DMS153 treated with DMSO at 0.1 percent for 48 hours (cell line): ENCODE measurements around the gene BRWD1.
A peak's percentile ranks its signal among the peaks of the same experiment; 100 is the strongest.

Experiments used
- DNase-seq: peaks from one replicate; lab custom pipeline; 2025; ENCODE audit not compliant: unreplicated experiment; lab: John Stamatoyannopoulos, UW

BRWD1 gene

DNA sequence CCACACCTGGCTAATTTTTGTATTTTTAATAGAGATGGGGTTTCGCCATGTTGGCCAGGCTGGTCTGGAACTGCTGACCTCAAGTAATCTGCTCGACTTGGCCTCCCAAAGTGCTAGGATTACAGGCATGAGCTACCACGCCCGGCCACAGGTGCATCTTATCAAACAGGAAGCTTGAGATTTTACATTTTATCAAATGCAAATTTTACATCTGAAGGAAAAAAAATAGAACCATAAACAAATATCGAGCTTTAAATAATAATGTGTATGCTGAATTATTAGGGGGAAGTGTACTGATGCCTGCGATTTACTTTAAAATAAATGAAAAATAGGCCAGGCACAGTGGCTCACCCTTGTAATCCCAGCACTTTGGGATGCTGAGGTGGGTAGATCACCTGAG is 16.6 kb upstream of the BRWD1 start:
- no peak for DNase-seq

DNA sequence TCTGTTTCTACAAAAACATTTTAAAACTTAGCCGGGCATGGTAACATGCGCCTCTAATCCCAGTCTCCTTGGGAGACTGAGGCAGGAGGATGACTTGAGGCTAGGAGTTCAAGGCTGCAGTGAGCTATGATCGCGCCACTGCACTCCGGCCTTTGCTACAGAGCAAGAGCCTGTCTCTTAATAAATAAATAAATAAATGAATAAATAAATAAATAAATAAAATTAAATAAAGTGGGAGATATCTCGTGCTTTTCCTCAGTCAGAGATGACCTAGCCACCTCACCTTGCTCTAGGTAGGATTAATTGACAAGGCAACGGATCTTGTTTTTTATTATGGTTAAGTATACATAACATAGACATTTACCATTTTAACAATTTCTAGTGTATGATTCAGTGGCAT is 14.3 kb upstream of the BRWD1 start:
- DNase-seq = no peak

DNA sequence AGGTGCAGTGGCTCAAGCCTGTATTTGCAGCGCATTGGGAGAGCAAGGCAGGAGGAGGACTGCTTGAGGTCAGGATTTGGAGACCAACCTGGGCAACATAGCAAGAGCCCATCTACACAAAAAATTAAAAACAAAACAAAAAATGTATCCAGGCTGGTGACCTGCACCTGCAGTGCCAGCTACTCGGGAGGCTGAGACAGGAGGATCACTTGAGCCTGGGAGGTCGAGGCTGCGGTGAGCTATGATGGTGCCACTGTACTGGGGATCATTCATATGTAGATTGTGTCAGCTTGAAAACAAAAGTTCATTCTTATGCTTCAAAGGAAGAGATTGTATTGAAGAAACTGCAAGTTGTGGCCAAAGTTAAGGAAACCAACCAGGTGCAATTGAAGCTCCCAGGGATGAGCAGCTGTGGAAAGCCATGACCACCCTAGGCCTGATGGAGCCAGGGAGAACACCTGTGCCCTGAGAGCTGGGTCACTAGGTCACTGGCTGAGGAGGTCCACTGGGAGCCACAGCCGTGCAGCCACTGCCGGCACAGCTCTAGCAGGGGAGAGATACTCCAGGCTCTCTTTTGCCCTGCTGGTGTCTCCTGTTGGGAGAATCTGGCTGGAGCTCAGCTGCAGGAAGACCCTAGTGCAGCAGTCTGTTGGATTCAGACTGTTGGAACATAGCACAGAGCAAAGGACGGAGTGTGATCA is 13.3 kb upstream of the BRWD1 start:
- no peak for DNase-seq

DNA sequence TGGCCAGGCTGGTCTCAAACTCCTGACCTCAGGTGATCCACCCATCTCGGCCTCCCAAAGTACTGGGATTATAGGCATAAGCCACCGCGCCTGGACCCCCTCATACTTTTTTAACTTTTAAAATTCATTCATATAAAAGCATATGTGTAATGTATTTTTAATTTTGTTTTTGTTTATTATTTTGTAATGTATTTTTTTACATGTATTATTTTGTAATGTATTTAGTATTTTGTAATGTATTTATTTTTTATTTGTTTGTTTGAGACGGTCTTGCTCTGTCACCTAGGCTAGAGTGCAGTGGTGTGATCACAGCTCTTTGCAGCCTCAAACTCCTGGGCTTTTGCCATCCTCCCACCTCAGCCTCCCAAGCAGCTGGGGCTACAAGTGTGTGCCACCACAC is 12.0 kb upstream of the BRWD1 start:
- no peak for DNase-seq

DNA sequence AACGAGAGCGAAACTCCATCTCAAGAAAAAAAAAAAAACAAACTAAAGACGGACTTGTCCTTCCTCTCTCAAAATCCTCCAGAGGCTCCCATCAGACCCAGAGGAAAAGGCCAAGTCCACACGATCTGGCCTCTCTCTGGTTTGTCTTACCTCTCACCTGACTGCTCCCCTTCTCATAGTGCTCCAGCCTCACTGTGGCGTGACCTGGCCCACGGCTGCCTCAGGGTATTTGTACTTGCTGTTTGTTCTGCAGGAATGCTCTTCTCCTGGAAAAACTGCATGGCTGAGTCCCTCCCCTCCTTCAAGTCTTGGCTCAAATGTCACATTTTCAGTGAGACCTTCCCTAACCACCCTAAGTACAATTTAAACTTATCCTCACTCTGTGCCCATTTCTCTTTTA is 8.0 kb upstream of the BRWD1 start:
- DNase-seq = no peak

DNA sequence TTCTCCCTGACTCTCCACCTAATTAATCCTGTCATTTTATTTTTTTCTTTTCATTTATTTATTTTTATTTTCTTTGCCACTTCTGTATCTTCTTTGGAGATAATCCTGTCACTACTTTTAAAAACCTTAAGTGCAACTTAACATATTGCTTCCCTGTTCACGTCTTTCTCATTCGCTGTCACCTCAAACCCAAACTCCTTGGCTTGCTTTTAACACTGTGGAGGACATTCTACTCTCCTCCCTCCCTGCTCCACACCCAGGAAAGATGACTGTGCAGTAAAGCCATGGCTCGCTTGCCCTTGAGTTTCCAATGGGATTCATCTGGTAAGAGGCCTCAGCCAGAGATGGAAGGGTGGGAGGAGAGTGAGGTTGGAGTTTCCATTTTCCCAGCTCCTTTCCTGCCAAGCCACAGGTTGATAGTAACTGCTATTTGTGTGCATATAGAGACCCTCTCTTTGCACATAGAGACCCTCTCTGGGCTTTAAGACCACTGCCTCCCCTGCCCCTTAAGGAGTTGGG is 6.4 kb upstream of the BRWD1 start:
- no peak for DNase-seq

DNA sequence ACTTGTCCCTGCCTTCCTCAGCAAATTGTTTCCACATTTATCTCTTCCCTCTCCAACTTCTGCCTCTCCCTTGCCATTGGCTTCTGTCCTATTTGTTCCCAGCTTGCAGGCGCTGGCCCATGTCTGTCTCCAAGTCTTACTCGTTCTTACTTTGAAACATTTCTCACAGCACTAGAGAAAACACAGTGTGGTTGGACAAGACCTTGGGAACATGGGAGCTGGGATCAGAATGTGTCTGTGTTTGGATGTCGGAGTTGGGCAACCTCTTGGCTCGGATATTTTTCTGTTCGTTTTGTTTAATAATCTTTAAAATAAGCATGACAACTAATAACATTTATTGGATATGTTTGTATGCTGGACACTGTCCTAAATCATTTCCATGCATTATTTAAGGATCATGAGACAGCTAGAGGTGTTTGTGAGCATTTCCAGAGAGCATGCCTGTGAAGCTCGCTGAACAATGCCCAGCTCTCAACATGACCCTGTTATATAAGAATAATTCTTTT is 5.9 kb upstream of the BRWD1 start:
- DNase-seq = no peak

DNA sequence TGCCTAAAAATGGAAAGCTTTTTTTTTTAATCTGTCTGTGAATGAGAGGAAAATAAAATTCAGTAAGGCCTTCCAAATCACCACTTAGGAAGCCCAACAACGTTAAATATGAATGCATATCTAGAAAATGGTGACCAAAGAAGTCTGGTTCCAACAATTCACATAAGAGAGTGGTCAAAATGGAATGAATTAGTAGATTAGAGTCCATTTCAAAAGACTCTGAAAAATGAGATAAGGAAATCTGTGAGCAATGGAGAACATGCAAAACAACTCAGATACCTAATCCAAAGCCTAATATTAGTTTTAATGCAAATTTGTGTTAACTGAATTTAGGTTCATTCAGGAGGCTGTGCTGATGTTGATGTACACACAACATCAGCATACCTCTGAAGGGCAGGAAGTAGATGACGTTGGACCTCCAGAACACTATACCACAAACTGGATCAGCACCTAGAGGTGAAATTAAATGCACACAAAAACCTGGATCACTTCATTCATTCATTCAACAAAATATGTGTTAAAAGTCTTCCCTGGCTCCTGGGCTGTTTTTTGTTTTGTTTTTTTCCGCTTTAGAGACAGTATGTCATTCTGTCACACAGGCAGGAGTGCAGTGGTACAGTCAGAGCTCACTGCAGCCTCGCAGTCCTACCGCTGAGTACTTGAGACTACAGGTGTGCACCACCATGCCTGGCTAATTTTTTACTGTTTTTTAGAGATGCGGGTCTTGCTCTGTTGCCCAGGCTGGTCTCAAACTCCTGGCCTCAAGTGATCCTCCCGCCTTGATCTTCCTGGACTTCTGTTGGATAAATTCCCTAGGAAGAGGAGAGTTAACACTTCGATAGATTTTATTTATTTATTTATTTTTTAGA is 4.9 kb upstream of the BRWD1 start:
- DNase-seq = no peak

DNA sequence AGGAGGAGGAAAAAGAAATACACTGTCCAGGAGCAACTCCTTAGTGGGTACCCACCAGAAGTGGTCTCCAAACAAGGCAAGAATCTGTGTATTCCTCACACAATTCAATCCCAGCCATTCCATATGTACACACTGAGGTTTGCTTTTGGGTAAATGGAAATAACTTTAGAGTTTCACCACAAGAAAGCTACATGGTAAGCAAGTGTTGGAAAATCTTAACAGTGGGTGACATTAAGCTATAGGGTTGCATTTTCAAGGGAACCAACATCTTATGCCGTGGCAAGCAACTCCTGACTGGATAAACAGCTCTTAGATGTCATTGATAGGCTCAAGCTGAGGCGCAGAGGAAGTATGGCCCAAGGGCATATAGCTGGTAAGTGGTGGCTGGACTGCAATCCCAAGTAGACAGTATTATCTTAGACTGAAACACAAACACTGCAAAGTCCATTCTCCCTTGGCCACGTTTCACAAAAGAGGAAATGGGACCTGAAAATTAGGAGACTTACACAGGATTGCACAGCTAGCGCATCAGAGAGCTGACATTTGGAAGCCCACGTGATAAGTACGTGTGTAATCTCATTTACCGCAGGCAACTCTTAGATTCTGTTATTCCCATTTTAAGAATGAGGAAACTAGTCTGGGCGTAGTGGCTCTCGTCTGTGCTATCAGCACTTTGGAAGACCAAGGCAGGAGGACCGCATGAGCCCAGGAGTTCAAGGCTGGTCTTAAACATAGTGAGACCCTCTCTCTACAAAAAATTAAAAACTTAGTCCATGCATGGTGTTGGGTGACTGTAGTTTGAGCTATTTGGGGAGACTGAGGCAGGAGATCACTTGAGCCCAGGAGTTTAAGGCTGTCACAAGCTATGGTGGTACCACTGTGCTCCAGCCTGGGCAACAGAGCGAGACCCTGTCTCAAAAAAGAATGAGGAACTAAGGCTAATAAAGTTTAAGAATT is 4.0 kb upstream of the BRWD1 start:
- DNase-seq = no peak

DNA sequence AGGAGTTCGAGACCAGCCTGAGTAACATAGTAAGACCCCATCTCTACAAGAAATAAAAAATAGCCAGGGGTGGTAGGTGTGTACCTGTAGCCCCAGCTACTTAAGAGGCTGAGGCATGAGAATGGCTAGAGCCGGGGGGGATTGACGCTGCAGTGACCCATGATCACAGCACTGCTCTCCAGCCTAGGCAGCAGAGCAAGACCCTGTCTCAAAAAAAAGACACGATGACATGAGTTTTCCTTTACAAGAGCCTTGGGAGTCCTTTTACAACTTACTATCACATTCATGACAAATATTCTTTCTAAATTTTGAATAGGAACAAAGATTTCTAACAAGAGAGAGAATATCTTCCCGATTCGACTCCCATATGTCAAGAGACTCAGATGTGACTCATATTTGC is 3.3 kb upstream of the BRWD1 start:
- DNase-seq = no peak

DNA sequence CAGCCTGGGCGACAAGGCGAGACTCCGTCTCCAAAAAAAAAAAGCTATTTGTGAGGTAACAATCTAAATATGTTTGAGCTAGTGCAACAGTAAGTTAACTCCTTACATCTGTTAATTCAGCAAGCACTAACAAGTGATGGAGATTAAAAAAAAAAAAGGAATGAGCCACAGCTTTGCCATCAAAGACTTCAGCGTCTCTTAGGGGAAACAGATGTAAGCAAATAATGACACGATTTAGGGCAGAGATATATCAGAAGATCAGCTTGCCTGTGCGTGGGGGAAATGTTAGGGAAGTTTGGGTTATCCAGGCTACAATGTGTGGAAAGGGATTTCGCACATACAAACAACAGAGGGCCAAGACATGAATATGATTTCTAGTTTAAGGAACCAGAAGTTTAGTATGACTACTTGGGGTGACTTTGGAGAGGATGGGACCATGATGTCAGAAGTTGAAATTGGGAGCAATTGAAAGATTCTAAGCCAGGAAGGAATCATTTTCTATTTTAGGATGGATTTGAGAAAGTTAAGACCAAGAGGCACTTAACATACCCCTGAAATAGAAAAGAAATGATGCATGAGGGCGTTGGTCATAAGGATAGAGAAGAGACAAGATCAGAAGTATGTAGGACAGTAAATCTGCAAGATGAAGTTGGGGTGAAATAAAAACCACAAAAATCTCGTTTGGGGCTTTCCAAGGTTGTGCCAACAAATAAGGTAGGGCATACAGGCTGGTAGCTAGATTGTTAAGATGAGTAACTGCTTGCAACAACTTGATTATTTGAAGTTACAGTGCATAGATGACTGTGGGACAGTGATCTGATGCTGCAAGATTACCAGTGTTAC is 2.4 kb upstream of the BRWD1 start:
- DNase-seq = no peak

DNA sequence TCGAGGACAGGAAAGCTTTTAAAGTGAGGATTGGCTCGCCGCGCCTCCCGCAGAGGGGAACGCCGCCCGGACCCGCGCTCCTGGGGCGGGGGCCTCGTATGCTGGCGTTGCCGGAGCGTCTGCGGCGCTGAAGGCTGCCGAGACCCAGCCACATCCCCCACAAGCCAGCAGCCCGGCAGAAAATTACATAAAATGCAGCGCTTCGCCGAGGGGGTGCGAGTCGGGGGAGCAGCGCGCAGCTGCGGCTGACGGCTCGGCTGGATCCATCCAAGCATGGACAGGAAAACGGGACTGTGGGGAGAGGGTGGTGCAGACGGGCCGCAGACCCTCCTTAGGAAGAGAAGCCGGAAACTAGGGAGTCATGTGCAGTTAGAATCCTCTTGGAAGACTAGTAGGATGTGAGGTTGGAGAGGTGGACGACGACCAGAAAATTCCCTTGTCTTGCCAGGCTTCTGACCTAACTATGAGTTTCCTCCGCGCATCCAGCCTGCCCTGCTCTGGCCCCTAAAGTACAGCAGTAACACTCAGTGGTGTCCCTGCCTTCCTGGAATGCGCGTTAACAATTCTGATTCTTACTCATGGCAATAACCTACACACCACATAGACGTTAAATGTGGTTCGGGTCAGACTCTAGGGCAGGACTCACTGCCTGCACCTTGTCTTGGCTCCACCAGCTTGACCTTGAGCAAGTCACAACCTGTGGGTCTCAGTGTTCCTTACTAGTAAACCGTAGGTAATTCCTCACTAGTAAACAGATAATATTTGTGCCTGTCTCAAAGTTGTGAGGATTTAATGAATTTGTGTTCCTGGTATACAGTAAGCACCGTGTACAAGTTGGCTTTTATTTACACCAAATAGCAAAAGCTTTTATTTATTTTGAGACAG is 953 bp upstream of the BRWD1 start:
- DNase-seq = peak; percentile 30

DNA sequence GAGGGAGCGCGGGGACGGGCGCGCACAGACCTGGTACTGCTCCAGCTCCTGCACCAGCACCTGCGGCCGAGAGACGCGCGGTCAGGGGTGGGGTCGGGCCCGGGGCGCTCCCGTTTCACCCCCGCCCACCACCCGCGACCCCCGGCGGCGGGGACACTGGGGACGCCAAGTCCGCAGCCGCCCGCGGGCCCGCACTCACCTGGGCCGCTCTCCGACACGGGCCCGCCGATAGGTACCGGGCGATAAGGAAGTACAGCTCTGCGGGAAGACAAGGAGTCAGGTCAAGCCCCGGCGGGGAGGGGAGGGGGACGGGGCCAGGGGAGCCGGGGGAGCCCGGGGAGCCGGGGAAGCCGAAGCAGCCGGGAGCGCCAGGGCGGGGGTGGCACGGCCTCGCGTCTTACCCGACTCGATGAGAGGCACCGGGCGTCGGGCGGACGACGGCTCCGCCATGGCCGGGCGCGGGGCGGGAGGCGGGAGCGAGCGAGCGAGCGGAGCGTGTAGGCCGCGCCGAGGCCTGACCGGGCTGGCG is 326 bp downstream of the BRWD1 start:
- no peak for DNase-seq

DNA sequence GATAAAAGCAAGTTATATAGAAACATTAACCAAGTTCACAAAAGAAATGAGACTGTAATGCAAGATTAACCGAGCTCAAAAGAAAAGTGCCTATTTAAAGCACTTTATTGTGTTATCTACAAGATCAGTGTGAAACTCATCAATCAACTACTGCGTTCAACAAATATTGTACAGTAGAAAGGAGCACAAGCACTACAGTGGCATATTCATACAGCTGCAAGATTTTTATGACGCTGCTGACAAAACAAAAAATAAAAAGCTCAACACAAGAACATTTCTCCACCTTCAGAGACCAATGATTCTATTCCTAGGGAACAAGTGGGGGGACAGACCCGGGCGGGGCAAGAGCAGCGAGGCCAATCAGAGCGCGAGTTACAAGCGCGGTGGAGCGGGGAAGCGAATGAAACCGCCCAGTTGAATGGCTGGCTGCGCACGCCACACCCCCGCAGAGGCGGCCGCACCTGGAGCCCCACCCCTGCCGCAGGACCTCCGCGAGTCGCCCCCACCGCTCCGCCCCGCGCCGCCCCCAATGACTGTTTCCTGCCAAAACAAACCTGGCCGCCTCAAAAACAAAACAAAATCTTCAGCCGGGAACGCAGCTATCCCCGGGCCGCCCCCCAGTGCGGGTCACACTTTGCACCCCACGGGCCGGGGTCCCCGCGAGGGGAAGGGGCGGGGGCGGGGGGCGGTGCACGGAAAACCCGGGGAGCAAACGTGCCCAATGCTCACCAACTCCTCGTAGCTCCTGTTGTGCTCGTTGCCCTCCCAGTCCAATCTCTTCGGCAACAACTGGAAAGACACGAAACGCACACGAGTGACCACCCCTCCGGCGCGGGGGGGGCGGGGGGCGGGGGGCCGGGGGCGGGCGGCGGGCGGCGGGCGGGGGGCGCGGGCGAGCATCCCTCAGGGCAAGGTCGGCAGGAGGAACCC is 1.1 kb downstream of the BRWD1 start:
- DNase-seq = peak; percentile 84

DNA sequence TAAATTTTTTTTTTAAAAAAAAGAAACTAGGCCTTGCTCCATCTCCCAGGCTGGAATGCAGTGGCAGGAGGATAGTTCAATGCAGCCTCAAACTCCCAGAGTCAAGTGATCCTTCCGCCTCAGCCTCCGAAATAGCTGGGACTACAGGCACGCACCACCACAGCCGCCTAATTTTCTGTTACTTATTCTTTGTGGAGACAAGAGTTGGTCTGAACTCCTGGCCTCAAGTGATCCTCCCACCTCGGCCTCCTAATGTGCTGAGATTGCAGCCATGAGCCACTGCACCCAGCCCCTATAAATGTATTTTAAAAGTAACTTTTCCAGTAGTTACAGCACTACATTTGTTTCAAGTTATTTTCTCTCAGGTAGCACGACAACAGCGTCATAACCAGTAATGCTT is 2.3 kb downstream of the BRWD1 start:
- no peak for DNase-seq

DNA sequence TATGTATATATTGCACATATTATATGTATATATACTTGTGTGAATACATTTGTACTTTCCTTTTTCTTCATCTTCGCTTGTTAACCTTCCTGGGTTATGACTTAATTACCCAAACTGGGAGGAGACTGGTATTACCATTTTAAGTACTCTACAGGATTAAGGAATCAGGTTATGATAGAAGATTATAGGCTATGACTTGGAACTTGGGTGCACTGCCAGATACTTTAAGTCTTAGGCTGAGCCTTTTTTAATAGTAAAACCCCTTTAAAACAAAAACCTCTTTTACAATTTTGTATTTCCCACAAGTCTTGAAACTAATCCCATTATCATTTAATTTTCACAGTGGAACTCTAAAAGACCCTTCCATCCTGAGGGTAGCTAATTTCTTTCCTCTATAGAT is 6.0 kb downstream of the BRWD1 start:
- no peak for DNase-seq

DNA sequence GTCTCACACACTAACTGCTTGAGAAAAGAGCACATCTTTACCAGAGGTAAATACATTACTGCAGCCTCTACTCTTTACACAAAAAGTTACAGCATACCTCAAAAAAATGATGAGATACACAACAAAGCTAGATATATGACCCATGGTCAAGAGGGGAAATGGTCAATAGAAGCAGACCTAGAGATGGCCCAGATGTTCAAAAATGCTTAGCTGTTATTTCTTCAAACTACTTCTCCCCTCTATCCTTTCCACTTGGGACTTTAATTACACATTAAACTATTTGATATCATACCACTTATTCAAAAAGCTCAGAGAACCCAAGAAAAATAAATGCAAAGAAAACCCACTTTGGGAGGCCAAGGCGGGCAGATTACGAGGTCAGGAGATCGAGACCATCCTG is 12.8 kb downstream of the BRWD1 start:
- DNase-seq = no peak

DNA sequence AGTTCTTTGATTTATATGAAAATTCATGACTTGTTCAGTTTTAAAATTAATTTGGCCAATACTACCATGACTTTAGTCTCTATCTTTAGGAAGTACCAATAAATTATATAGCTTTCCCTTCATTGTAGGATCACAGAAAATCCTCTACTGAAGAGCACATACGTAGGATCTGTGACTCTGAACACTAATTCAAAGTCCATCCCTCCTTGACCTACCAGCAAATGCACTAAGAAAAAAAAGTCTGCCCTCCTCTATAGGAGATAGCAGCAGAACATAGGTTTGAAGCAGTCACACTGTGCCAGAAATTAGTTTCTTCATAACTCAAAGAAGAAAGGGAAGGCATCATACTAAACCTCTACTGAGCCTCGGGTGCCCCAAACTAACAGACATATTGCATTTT is 16.5 kb downstream of the BRWD1 start:
- DNase-seq = no peak
